Left forelimb (tissue), 1 donor: Measurements from ENCODE around the gene ITGA8.

ENCODE experiments used
- DNase-seq: peaks from one replicate; pipeline ENCODE4 v3.0.0-alpha.2; 2018; ENCODE audit warnings: low spot score

ITGA8 gene

GRCh38 chr10:15735763-15736162 lies 16.0 kb upstream of the ITGA8 start:
- peak; percentile 83 for DNase-seq

GRCh38 chr10:15730341-15730740 lies 10.6 kb upstream of the ITGA8 start:
- no peak for DNase-seq

- DNase-seq: no peak
Measured at GRCh38 chr10:15729890-15730289, 10.2 kb upstream of the ITGA8 start.

GRCh38 chr10:15726042-15726441 lies 6.3 kb upstream of the ITGA8 start:
- no peak for DNase-seq

GRCh38 chr10:15725603-15726002 lies 5.9 kb upstream of the ITGA8 start:
- DNase-seq: no peak

- DNase-seq: no peak
Measured at GRCh38 chr10:15724683-15725082, 5.0 kb upstream of the ITGA8 start.

- DNase-seq: no peak
Measured at GRCh38 chr10:15723803-15724202, 4.1 kb upstream of the ITGA8 start.

- no peak for DNase-seq
Measured at GRCh38 chr10:15720635-15721287, 1.0 kb upstream of the ITGA8 start.

GRCh38 chr10:15719049-15719898 lies 448 bp downstream of the ITGA8 start:
- DNase-seq: no peak

GRCh38 chr10:15718694-15719048 lies 1.1 kb downstream of the ITGA8 start:
- no peak for DNase-seq

- DNase-seq: no peak
Measured at GRCh38 chr10:15715619-15716227, 4.0 kb downstream of the ITGA8 start.

GRCh38 chr10:15714847-15715246 lies 4.9 kb downstream of the ITGA8 start:
- DNase-seq: no peak

- no peak for DNase-seq
Measured at GRCh38 chr10:15712883-15713282, 6.8 kb downstream of the ITGA8 start.

- DNase-seq: no peak
Measured at GRCh38 chr10:15710455-15710854, 9.3 kb downstream of the ITGA8 start.

- DNase-seq: no peak
Measured at GRCh38 chr10:15705298-15705697, 14.4 kb downstream of the ITGA8 start.

- DNase-seq: no peak
Measured at GRCh38 chr10:15704581-15704968, 15.1 kb downstream of the ITGA8 start.

- DNase-seq: no peak
Measured at GRCh38 chr10:15703944-15704580, 15.7 kb downstream of the ITGA8 start.

GRCh38 chr10:15703151-15703880 lies 16.4 kb downstream of the ITGA8 start:
- DNase-seq: no peak

GRCh38 chr10:15700078-15700674 lies 19.5 kb downstream of the ITGA8 start:
- no peak for DNase-seq

- no peak for DNase-seq
Measured at GRCh38 chr10:15695852-15696251, 23.9 kb downstream of the ITGA8 start.

GRCh38 chr10:15690031-15690430 lies 29.7 kb downstream of the ITGA8 start:
- no peak for DNase-seq

- no peak for DNase-seq
Measured at GRCh38 chr10:15684768-15685167, 35.0 kb downstream of the ITGA8 start.
